Myocyte (in vitro differentiated cells): ENCODE data around the gene MACROD2. TPM values are rescaled to one million over a fixed set of nuclear protein-coding genes. Genes with fewer than 3 reads are reported as not detected.

Experiments
- DNase-seq: peaks from one replicate; pipeline ENCODE4 v3.0.0-alpha.2; 2012; ENCODE audit warnings: low read depth
- total RNA-seq: library from RNA; depleted of rRNA; stranded (reverse); fragments of >200 nt; gene quantifications from 2 replicates; pipeline ENCODE4 v1.2.3, GENCODE V29; 2014

MACROD2 gene
- total RNA-seq, 1 donor from 2014 or later = 5.3 TPM

- no peak for DNase-seq
Measured at GRCh38 chr20:15239542-15240206, 1244.4 kb downstream of the MACROD2 start.

- no peak for DNase-seq
Measured at GRCh38 chr20:15240801-15241200, 1245.5 kb downstream of the MACROD2 start.

- no peak for DNase-seq
Measured at GRCh38 chr20:15241681-15242080, 1246.4 kb downstream of the MACROD2 start.

GRCh38 chr20:15242773-15243172 lies 1247.5 kb downstream of the MACROD2 start:
- no peak for DNase-seq

- no peak for DNase-seq
Measured at GRCh38 chr20:15245896-15246295, 1250.6 kb downstream of the MACROD2 start.

GRCh38 chr20:15248618-15249395 lies 1253.5 kb downstream of the MACROD2 start:
- DNase-seq = no peak

GRCh38 chr20:15251171-15251570 lies 1255.9 kb downstream of the MACROD2 start:
- no peak for DNase-seq

GRCh38 chr20:15252304-15252703 lies 1257.0 kb downstream of the MACROD2 start:
- no peak for DNase-seq

GRCh38 chr20:15253431-15253830 lies 1258.1 kb downstream of the MACROD2 start:
- no peak for DNase-seq

- no peak for DNase-seq
Measured at GRCh38 chr20:15256676-15257568, 1261.6 kb downstream of the MACROD2 start.

- DNase-seq = no peak
Measured at GRCh38 chr20:15257569-15257870, 1262.2 kb downstream of the MACROD2 start.

- DNase-seq = no peak
Measured at GRCh38 chr20:15265581-15266309, 1270.4 kb downstream of the MACROD2 start.

GRCh38 chr20:15267935-15268334 lies 1272.6 kb downstream of the MACROD2 start:
- no peak for DNase-seq

- no peak for DNase-seq
Measured at GRCh38 chr20:15278041-15278440, 1282.7 kb downstream of the MACROD2 start.

- DNase-seq = no peak
Measured at GRCh38 chr20:15287329-15287728, 1292.0 kb downstream of the MACROD2 start.

- DNase-seq = no peak
Measured at GRCh38 chr20:15288106-15288505, 1292.8 kb downstream of the MACROD2 start.

- DNase-seq = no peak
Measured at GRCh38 chr20:15289337-15289736, 1294.0 kb downstream of the MACROD2 start.

- DNase-seq = no peak
Measured at GRCh38 chr20:15292405-15292804, 1297.1 kb downstream of the MACROD2 start.

GRCh38 chr20:15296422-15296821 lies 1301.1 kb downstream of the MACROD2 start:
- DNase-seq = no peak

- no peak for DNase-seq
Measured at GRCh38 chr20:15297059-15297875, 1302.0 kb downstream of the MACROD2 start.
